CD4-positive, alpha-beta T cell treated with Interferon gamma for 1 hour (primary cell): ENCODE data around the gene DSG4.
"Not testable (repeated sequence)": the region's sequence is repeated elsewhere in the genome, so short reads cannot be mapped to it uniquely, and the experiment has no call there.

Experiments
- DNase-seq: peaks from one replicate; pipeline ENCODE4 v3.0.0-alpha.2; 2020

The DSG4 gene, protein sequence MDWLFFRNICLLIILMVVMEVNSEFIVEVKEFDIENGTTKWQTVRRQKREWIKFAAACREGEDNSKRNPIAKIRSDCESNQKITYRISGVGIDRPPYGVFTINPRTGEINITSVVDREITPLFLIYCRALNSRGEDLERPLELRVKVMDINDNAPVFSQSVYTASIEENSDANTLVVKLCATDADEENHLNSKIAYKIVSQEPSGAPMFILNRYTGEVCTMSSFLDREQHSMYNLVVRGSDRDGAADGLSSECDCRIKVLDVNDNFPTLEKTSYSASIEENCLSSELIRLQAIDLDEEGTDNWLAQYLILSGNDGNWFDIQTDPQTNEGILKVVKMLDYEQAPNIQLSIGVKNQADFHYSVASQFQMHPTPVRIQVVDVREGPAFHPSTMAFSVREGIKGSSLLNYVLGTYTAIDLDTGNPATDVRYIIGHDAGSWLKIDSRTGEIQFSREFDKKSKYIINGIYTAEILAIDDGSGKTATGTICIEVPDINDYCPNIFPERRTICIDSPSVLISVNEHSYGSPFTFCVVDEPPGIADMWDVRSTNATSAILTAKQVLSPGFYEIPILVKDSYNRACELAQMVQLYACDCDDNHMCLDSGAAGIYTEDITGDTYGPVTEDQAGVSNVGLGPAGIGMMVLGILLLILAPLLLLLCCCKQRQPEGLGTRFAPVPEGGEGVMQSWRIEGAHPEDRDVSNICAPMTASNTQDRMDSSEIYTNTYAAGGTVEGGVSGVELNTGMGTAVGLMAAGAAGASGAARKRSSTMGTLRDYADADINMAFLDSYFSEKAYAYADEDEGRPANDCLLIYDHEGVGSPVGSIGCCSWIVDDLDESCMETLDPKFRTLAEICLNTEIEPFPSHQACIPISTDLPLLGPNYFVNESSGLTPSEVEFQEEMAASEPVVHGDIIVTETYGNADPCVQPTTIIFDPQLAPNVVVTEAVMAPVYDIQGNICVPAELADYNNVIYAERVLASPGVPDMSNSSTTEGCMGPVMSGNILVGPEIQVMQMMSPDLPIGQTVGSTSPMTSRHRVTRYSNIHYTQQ

DNA sequence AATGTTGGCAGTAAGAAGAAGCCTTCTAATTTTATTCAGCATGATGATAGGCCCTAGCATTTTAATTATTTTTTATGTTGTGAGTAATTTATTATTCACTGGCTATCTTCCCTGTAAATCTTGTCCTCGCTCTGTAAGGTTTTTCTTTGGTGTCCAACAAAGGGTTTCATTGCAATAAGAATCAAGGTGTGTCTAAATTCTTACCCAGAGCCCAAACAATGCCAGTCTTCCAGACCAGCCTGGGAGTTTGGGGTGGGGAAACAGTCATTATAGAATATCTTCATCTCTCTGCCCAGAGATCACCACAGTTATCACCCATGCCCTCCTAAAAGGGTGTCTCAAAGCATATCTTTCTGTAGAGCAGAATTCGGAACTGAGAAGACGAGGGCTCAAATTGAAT, at the start of gene DSG4:
DSG4 (plus strand) TSS at position 301 of the 400 bp plus-strand sequence. CDS start 135 bp downstream, outside the sequence.
- DNase-seq, result no peak

DNA sequence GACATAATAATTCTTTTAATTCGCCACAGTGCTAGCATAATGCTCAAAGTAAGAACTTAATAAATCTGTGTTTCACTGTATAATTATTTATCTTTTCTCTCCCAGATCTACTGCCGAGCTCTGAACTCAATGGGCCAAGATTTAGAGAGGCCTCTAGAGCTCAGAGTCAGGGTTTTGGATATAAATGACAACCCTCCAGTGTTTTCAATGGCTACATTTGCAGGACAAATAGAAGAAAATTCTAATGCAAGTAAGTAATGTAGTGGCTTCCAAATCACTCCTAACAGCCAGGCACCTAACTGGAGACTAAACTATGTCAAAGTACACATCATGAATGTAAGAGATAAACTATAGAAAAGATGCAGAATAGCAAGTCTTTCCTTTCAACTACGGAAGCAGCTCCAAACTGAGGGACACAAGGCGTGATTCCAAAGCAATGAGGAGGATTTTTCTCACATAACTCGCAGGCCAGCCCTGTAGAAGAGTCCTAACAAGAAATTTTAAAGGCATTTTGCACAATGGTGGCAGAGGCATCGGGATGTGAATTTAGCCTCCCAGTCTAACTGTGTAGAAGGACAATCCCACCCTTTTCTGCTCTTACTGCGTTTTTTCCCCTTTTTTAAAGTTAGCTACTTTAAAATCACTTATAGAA, 46.7 kb upstream of the DSG4 start:
- DNase-seq, result no peak

DNA sequence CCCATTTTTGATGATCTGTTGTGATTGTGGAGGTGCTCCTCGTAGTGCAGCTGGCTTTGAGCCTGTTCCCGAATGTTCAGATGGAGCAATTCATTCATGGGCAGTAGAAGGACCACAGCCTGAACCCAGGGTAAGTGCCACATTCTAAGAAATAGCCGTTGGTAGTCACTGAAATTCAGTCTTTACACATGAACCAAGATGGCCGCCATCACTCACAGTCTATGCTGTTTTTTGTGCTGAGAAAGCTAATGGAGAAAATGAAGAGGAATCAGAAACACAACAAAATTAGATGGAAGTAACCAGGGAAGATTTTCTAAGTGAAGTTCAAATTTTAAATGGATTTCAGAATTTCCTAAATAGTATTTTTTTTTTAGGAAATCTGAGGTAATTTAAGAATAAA, 33.1 kb upstream of the DSG4 start:
- no peak for DNase-seq

DNA sequence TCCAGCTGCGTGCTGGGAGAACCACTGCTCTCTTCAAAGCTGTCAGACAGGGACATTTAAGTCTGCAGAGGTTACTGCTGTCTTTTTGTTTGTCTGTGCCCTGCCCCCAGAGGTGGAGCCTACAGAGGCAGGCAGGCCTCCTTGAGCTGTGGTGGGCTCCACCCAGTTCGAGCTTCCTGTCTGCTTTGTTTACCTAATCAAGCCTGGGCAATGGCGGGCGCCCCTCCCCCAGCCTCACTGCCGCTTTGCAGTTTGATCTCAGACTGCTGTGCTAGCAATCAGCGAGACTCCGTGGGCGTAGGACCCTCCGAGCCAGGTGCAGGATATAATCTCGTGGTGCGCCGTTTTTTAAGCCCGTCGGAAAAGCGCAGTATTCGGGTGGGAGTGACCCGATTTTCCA, 23.2 kb upstream of the DSG4 start:
- DNase-seq, result not testable (repeated sequence)

DNA sequence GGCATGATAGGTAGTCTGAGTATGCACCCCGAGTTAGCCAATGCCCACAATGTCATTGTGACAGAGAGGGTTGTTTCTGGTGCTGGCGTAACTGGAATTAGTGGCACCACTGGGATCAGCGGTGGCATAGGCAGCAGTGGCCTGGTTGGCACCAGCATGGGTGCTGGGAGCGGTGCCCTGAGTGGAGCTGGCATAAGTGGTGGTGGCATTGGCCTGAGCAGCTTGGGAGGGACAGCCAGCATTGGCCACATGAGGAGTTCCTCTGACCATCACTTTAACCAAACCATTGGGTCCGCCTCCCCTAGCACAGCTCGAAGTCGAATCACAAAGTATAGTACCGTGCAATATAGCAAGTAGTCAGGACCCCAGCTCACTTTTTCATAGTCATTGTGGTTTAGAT, 21.6 kb upstream of the DSG4 start:
- no peak for DNase-seq

DNA sequence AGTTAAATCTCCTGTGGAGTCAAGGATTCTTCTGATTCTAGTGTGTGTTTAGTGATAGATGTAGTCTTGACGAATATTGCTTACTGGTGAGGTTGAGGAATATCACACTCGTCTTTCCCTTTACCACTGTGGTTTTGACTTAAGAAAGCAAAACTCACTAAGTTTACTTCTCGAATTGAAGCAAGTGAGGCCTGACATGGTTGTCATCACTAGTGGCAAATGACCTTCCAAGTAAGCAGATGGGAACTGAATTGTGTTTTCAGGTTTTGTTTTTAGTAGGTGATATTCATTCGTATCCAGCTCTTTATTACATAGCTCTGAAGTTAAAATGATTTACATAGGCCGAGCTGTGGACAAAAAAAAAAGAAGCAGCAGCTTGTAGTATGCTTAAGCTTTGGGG, 20.6 kb upstream of the DSG4 start:
- no peak for DNase-seq

DNA sequence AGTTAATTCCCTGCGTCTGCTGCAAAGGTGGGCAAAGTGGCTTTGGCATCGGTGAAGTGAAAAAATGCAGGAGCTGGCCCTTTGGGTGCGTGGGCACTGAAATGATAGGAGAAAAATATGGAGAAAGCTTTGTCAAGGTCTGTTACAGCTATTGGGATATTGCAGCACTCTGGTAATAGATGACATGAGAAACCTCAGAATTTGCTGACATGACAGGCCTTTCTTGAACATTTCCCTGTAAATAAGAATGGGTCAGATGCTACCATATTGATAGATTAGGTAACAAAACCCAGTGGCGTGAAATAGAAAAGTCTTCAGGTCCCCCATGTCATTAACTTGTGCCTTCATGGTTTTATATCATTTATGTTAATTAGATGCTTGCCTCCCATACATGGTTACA, 12.4 kb upstream of the DSG4 start:
- no peak for DNase-seq

DNA sequence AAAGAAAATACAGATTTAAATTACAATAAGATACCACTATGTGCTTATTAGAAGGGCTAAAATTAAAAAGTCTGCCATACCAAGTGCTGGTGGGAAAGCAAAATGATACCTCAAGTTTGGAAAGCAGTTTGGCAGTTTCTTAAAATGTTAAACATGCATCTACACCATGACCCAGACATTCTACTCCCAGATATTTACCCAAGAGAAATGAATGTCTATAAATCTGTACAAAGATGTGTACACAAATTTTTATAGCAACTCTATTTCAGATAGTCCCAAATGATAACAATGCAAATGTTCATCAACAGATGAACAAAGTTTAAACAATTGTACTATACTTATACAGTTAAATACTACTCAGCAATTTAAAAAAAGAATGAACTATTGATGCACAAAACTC, 7.1 kb upstream of the DSG4 start:
- no peak for DNase-seq

DNA sequence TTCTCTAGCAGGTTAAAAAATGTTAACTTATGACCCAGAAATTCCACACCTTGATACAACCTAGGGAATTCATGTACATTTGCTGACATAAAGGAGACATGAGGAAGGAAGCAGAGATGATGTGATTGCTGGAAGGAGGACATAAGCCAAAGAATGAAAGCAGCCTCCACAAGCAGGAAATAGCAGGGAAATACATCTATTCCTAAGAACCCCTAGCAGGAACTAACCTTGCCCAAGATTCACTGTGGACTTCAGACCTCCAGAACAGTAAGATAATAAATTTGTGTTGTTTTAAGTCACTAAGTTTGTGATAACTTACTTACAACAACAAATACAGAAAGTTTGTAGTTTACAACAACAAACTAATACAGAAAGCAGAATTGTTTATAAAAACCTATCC, 4.6 kb upstream of the DSG4 start:
- DNase-seq, result no peak

DNA sequence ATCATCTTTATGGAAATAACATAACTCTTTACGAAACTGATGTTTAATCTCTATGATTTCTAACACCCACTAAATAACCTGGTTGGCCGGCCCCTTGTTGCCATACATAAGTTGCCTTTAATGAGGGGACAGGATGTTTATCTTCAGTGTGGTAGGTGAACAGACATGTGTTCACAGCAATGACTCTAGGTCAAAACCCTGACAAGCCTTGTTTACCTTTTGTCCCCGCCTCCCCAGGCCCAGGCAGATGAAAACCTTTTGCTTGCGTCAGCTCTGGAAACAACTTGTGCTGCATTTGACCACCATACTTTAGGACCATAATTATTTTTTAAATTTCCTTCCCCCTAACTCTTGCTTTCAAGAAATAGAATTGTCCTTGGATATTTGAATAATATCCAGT, 2.9 kb upstream of the DSG4 start:
- DNase-seq, result no peak

DNA sequence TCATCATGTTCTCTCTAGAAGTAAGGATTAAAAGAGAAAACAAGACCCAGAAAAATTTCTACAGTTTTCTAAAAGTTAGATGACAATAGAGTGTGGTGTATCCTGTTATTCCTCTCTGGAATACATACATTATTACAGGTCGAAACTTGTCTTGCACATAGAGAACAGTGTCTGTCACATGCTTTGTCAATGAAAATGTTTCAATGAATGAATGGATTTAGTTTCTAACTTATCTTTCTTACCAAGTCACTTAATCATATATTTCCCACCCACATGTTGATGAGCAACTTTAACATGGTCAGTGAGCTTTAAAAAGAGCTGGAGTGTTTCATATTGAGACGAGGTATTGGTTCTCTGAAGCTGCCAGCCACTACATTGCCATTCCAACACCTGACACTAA, 4.3 kb downstream of the DSG4 start:
- no peak for DNase-seq

DNA sequence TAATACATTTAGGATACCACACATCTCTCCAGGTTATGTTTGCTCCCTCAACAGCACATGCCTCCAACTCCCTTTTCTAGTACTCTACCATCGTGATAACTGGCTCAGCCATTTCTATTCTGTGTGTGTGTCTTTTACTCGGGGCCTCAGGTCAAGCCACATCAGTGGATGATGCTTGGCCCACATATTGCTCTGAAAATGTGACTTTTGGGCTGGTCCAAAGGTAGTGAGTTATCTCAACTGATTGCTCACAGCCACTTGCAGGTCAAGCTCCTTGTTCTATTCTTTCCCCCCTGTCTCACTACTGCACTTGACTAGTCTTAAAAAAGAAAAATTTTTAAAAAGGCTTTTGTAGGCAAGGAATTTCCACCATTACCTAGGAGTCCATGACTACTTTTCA, 5.5 kb downstream of the DSG4 start:
- DNase-seq, result no peak

DNA sequence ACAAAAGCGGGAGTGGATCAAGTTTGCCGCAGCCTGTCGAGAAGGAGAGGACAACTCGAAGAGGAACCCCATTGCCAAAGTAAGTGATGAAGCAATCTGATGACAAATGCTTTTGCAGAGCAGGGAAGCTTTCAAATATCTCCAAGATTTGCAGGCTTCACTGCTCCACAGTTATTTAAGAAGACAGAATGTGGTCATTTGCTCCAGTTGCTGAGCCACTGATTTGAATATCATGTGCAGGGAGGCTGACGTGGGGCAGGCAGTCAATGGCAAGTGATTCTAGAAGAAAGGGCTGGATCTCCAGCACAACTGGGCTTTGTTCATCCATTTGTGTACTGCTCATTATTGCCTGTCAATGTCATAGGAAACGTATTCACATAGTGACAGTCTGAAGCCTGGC, 10.2 kb downstream of the DSG4 start:
- no peak for DNase-seq

DNA sequence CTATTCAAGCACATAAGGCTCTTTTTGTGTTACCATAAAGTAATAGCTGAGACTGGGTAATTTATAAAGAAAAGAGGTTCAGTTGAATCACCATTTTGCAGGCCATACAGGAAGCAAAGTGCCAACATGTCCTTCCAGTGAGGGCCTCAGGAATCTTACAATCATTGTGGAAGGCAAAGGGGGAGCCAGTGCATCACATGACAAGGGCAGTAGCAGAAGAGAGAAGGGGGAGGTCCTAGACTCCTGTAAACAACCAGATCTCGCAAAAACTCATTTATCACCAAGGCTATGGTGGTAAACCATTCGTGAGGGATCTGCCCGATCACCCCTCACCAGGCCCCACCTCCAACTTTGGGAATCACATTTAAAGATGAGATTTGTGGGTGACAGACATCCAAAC, 16.7 kb downstream of the DSG4 start:
- DNase-seq, result no peak

DNA sequence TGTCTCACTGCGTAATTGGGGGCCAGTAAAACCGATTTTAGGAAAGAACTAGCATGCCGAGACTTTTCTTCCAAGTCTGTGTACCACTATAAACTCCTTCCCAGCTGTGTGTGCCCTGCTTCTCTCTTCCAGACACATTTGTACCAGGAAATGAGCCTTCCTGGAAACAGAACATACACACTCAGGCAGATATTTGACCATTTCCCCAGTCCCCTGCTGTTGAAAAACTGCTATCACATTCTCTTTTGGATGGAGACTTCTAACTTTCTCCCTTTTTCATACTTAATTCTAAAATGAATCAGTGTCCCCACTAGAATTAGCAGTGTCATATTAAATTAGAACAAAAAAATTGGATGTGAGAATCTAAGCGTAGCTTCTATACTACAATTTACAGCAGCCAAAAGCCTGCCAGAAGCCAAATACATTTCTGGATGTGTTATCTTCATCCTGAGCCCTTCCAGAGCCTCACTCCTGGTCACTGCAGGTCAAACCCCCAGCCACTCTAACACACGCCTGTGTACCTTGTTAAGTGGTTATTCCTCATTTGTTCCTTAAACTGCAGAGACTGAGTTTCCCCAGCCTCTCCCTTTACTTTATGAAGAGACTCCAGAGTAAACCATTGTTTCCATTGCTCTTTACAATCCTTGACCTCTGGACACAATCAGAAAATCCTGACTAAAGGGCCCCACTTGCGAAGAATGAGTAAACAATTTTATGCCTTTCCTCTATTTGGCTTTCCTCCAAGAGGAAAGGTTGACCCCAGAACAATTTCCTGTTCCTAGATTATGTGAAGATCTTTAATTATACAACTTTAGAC, 20.4 kb downstream of the DSG4 start:
- no peak for DNase-seq

DNA sequence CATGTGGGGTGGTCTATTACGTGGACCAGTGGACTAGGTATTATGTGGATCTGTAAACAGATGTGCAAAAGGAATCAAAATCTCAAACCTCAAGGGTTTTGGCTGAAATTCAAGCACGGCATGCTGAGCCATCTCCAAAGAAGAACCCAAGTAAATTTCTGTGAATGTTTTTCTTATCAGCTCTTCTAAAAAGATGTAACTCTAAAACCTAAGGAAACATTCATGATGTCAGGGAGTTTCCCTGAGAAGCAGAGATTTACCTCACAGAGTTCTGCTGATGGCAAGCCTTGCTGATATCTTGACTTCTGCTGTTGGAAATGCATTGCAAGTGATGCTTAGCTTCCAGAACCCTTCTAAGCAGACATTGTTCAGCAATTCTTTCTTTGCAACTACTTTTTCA, 21.6 kb downstream of the DSG4 start:
- no peak for DNase-seq

DNA sequence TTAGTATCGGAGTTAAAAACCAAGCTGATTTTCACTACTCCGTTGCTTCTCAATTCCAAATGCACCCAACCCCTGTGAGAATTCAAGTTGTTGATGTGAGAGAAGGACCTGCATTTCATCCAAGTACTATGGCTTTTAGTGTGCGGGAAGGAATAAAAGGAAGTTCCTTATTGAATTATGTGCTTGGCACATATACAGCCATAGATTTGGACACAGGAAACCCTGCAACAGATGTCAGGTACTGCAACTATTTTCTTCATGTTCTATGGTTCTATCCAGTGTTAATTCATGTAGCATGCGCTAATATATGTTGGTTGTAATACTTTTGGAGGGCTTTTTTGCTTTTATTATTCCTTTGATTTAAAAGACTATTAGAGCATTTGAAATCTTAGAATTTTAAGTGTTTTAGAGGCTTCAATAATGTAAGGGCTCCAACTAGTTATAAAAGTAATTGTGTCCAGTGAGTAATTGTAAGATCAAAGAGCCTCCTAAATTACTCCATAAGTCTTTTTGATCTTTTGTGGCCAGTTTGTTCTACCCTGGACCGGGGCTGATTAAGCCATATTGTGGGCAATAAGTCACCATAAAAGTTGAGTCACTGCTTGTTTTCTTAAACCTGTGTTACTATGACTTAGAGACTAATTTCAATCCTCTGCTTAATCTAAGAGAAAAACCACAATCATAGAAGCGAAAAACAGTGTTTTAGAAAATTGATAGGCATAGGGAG, 22.9 kb downstream of the DSG4 start:
- DNase-seq, result no peak

DNA sequence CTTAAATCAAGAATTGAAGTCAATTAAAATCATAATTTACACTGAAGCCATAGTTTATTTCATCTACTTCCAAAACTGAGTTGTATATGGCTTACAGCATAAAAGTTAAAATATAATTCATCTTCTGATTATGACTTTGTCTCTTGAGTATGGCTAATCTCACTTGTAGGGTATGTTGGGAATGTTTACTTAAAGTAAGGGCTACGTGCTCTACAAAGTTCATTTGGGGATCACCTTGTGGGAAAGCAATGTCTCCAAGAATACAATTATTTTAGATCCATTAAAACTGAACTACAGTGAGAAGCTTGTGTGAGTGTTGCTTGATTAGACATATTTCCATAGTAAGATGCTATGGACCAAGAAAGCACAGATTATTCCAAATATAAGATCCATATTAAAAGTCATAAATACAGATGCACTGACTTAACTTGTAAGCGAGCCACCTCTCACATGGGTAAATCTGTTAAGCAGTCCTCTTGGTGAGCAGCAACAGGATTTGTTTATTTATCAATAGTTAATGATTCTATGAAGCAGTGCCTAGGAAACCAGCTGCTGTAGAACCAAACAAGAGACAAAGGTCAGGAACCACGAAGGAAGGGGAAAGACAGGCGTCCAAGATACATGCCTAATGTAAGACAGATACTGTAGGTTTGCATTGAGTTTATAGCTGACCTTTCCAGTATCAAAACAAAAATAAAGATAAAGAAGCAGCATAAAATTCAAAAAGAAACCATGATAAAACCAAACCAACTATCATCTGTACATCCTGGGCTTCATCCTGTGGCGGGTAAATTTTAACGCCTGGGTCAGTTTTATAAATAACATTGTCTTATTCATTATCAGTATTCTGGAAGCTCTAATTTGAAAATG, 24.8 kb downstream of the DSG4 start:
- no peak for DNase-seq

DNA sequence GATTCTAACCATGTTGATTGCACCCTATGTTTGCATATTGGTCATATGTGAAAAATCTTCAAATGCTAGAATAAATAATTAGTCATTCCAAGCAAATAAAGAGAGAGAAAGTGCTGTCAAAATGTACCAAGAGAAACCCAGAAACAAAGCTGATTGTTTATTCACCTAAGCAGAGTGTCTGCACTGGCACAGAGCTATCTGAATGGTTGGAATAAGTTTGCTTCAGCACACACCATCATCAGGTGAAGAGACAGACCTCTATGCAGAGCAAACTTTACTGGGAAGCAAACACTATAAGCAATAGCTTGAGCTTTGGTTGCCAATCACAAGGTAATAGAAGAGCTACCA, 25.4 kb downstream of the DSG4 start:
- no peak for DNase-seq

DNA sequence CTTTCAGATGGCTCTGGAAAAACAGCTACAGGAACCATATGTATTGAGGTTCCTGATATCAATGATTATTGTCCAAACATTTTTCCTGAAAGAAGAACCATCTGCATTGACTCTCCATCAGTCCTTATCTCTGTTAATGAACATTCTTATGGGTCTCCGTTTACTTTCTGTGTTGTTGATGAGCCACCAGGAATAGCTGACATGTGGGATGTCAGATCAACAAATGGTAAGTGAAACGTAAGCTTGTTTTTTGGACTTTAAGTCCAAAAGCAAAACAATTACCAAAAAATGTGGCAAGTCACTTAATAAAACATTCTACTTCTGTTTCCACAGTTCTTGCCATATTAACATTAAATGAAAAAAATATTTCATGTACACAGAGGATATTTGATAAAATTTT, 26.8 kb downstream of the DSG4 start:
- DNase-seq, result no peak

DNA sequence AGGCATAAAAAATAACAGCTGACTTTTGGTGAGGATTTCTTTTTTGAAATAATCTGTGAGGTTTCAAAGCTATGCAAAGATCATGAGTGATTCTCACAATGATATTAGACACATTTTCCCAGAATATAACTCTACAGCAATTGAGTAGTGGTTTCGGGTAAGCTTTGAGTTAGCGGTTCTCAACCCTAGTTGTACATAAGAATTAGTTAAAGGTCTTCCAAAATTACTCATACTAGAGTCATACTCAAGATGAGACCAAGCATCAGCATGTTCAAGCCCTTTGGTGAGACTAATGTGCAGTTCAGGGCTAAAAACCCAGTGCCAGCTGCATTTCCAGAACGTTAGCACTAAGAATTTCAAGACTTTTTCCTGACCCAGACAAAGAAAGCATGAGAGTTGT, 31.1 kb downstream of the DSG4 start:
- no peak for DNase-seq
